Midbrain (tissue), 1 donor: Measurements from ENCODE around the gene CLTC.
"Not testable (repeated sequence)": the region's sequence is repeated elsewhere in the genome, so short reads cannot be mapped to it uniquely, and the experiment has no call there.

Source experiments
- DNase-seq: peaks from one replicate; lab custom pipeline; 2025; lab: John Stamatoyannopoulos, UW

CLTC gene

DNA sequence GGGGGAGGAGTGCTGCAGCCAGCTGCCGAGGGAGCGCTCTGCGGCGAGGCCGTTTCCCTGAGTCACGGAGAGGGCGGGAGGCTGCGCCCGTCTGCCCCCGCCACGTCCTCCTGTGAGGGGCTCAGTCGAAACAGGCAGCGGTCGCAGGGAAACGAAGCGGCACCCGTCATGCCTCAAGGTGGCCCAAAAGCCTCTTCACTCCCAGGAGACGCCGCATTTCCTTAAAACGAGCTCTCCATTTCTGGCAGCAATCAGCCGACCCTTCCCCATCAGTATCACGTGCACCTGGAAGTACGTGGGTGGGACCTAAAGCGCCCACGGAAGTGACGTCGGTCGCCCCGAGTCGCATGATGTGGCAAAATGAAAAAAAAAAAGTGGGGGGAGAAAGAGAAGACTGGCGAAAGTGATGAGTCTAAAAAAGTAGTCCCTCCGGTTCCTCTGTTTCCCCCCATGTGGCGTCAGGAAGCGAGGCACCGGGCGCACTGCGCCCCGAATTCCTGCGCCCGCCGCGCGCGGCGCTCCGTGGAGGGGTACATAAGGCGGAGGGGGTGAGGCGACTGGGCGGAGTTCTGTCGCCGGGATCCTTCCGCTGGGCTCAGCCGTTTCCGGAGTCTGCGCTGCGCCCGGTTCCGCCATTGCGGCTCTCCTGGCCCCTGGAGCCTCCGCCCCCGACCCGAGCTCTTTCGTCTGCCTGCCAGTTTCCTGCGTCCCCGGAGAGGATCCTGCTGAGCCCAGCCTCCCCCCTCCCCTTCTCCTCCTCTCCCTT is at the start of gene CLTC:
CLTC (plus strand) TSS at position 598 of the 766 bp plus-strand sequence. CDS start 237 bp downstream, outside the sequence.
- DNase-seq: peak; percentile 97

DNA sequence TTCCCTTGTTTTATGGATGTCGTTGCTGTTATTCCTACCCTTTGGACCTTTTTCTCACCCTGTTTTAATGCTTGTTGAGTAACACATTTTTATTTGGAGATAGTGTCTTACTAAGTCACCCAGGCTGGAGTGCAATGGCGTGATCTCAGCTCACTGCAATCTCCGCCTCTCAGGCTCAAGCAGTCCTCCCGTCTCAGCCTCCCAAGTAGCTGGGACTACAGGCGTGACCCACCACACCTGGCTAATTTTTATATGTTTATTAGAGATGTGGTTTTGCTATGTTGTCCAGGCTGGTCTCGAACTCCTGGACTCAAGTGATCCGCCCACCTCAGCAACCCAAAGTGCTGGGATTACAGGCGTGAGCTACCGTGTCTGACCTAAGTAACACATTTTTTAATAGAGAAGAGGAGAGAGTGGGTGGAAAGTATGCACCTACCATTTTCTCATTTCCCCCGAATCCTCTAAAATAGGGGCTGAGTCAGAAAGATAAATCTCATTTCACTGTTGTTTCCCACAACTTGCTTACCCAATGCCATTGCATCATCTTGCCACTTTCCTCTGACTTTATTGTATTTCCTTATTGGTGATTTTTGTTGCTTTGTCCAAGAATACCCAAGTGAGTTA is 47.3 kb upstream of the CLTC start:
- DNase-seq: no peak

DNA sequence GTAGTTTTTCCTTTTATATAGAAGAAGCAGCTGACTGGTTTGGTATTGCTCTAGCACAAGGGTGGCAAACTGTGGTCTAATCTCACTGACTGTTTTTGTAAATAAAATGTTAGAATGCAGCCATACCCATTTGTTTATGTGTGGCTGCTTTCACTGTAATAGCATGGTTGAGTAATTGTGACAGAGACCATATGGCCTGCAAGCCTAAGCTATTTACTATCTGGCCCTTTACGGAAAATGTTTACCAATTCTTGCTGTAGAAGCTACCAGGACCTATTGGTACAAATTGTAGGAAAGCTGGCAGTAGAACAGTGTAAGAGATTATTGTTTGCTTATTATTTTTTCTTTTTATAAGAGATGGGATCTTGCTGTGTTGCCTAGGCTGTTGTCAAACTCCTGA is 35.5 kb upstream of the CLTC start:
- not testable (repeated sequence) for DNase-seq

DNA sequence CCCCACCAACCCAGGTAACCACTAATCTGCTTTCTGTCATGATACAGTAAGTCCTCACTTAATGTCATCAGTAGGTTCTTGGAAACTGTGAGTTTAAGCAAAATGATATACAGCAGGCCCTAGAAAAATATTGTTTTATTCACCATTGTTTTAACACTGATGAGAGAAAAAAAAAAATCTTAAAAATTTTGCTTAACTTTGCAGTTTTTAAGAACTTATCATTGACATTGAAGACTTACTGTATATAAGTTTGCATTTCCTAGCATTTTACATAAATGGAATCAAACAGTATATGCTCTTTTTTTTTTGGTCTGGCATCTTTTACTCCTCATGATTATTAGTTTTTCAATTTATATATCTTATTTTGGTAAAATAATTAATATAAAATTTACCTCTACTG is 19.5 kb upstream of the CLTC start:
- DNase-seq: no peak

DNA sequence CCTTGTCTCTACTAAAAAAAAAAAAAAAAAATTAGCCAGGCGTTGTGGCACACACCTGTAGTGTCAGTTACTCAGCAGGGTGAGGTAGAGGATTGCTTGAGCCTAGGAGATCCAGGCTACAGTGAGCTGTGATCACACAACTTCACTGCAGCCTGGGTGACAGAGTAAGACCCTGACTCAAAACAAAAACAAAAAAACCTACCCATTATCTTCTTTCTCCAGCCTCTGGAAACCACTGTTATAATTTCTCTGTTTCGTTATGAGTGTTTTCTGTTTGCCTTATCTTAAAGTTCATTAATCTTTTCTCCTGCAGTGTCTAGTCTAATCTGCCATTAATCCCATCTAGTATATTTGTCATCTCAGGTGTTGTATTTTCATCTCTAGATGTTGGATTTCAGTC is 18.6 kb upstream of the CLTC start:
- DNase-seq: no peak

DNA sequence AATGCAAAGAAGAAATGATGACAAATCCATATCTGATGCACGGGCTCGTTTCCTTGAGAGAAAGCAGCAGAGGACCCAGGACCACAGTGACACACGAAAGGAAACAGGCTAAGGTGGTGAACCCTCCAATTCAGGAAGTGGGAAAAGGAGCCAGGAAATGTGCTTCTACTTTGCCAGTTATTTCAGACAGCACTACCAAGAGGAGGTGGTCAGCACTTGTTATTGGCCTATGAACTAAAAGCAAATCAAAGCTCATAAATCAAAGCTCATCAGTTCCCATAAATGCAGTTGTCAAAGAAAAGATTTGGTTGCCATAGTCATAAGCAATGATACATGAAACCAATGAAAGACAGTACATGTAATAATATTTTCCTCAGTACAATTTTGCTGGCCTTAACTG is 12.6 kb upstream of the CLTC start:
- DNase-seq: no peak

DNA sequence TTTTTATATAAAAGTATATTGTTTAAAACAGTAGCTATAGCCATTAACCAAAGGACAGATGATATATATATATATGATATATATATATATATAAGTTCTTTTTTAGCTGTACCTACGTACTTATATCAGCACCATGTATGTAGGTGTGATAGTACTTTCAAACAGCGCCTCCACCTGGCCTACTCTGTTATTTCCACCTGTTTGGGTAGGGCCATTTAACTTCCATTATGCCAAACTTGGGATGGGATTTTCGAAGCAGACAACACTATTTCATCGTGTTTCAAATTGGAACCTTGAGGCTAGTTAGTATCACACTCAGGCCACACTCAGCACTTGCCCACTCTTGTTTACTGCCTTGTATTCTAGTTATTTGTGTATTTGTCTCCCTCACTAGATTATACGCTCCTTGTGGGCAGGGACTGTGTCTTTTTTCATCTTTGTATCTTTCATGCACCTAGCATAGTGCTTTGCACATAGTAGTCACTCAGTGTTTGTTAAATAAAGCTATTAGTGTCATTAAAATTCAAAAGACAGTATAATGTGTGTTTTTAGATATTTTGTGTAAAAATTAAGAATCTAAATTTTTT is 11.8 kb upstream of the CLTC start:
- no peak for DNase-seq

DNA sequence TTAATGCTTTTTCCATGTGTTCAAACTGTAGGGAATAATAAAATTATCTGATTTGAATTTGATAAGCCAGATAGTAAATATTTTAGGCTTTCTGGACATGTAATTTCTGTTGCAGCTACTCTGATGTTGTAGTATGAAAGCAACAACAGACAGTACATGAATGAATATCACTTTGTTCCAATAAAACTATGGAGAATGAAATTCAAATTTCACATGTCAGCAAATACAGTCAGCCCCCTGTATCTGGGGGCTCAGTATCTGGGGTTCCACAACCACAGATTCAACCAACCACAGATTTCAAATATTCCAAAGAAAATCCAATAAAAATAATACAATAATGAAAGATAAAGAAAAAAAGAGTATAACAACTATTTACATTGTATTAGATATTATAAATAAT is 8.2 kb upstream of the CLTC start:
- no peak for DNase-seq

DNA sequence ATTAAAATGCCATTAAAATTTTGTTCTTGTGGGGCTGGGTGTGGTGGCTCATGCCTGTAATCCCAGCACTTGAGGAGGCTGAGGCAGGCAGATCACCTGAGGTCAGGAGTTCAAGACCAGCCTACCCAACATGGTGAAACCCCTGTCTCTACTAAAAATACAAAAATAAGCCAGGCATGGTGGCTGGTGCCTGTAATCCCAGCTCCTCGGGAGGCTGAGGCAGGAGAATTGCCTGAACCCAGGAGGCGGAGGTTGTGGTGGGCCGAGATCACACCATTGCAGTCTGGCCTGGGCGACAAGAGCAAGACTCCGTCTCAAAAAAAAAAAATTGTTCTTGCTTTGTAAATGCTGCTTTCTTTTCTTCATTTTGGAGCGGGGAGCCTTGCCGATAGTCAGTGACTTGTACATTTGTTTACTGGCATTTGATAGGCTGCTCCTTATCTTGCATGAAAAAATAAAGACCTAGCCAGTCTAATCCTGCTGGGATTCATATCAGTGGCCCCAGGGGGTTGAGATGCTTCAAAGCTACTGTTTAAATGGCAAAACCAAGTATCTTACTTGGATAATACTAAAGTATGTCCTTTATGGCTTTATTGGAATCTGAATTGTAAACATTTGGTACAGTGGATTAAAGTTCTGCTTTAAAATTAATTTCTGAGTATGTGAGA is 3.3 kb upstream of the CLTC start:
- no peak for DNase-seq

DNA sequence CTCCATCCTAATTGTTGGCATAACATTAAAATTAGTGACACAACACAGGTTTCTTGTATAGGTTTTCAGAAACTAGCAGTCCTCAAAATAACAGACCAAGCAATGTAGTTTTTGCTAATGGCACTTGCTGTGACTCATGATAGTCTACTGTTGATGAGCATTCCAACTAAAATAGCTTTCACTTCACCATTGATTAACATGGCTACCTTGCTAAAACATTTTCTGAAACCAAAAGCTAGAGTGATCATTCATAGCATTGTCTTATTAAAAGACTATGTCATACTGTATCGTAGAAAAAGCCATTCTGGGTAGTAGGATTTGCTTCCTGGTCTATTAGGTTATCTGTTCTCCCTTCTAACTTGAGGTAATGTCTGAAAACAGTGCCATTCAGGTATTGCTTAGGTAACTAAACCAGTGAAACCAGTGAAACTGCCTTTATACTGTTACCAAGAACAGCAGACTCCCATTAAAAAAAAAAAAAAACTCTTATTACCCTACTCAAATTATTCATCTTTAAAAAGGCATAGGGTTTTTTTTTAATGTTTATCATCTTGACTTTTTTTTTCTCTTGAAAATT is 2.5 kb upstream of the CLTC start:
- DNase-seq: no peak

DNA sequence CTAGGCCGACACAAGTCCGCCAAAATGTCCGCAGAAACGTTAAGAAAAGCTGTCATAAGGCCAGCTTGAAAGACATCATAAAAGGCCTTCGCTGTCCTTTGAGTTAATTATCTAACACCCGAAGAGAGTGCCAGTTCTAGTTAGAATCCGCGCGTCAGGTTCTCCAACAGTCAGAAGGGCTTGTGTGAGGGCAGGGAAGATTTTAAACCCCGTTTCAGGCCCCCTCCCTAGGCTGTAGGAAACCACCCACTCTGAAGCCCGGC is 729 bp upstream of the CLTC start:
- no peak for DNase-seq

DNA sequence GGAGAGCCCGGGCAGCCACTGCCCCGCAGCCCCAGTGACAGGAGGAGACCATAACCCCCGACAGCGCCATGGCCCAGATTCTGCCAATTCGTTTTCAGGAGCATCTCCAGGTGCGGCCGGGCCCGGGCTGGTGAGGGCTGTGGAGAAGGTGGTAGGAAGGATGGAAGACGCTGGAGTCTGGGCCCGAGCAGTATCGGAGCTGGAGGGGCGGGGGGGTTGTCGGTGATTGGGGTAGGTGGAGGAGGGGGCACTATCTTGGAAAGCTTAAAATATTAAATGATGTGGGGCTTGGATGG is 317 bp downstream of the CLTC start:
- DNase-seq: peak; percentile 52

DNA sequence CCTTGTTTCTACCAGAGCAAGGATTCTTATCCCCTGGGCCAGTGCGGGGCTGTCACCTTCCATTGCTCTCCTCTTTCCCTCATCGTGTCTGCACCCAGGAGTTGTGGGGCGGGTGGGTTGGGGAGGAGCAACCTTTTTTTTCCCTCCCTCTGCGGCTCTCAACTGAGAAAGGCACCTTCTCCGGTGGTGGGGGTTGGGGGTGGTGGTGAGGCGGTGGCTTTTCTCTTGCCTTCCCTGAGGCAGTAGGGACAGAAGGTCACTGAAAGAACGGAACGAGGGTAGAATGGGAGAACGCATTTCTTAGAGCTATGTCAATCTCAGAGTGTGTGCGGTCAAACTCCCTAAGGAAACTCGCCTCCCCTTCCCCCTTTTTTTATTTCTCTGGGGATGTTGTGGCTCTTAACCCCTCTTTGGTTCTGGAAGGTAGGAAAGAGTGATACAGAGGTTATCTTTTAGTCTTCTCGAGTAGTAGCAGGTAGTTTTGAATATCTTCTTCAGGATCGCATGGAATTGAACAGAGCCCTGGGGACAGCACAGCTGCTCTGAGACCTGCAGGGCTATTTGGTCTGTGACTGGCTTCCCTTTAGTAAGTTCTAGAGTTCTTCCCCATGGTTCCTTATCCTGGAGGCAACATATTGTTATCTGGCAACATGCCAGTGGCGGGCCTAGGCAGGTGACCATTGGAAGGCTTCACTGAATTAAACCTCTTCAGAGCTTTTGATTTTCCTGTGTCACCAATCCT is 994 bp downstream of the CLTC start:
- peak; percentile 10 for DNase-seq

DNA sequence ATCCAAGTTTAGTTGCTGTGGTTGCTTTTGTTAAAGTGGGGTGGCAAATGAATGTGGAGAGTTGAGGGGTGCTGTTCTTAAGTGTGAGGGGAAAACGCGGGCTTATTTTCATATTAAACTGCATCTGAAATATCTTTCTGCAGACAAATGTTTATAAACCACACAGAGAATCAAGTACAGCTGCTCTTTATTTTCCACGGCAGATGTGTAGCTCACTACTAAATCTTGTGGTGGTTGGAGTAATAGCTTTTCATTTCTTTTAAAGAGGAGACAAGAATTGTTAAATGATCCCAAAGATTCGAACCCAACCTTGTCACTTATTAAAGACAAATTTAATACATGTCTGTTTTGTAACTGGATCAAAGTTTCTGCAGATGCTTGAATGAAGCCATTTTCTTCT is 2.1 kb downstream of the CLTC start:
- DNase-seq: no peak

DNA sequence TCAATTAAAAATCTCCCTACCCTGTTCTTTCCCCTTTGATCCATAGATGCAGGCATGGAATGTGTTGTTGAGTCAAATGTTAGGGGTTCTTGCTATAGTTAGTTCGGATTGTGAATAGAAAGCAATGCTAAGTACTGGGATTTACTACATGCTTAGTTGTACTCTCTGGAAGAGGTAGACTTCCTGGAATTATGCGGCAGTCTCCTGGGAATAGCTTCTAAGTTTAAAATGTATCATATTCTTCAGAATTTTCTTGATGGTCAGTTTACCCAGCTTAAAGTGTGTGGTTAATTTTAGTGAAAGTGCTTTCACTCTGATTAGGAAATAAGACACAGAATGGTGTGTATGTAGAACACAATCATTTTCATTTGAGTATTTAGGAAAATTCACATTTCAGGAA is 3.5 kb downstream of the CLTC start:
- no peak for DNase-seq

DNA sequence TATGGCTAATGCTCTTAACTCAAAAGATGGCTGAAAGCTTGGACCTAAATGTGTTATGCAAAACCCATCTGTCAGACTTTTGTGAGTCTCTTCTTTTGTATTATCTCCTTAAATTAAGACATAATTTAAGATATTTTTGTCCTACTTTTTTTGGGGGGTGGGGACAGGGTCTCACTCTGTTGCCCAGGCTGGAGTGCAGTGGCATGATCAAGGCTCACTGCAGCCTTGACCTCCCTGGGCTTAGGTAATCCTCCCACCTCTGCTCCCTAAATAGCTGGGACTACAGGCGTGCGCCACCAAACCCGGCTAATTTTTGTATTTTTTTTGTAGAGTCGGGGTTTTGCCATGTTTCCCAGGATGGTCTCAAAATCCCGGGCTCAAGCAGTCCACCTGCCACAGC is 7.1 kb downstream of the CLTC start:
- no peak for DNase-seq

DNA sequence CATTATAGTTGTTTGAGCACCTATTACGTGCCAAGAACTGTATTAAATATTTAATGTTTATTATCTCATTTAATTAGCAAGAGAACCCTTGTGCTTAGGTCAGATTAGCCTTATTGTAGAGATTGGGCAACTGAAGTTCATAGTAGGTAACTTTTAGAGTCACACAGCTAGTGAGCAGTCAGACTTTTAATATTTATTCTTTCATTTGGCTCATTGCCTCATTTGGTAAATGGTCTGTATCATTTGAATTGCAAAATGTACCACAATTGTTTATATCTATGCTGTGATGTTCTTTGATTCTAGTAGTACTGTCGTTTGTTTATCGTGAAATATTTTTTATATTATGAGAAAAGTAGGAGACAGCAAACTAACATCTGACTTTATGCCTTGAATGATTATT is 7.6 kb downstream of the CLTC start:
- no peak for DNase-seq

DNA sequence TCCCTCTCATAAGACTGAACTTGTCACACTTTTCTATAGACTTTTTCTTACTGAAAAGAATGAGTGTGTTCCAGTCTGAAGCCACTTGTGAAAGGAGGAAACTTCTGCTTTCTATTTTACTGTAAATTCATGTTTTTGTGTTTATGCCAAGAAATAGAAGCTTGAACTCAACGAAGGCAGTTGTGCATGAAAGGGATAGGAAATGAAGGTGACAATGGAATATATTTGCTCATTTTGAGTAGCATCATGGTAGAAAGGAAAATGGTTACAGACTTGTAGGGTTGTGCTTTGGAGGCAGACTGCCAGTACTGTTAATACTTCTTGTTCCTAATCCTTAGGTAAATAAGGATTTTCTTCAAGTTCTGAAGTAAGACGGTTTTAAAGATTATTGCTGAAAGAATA is 8.1 kb downstream of the CLTC start:
- DNase-seq: no peak

DNA sequence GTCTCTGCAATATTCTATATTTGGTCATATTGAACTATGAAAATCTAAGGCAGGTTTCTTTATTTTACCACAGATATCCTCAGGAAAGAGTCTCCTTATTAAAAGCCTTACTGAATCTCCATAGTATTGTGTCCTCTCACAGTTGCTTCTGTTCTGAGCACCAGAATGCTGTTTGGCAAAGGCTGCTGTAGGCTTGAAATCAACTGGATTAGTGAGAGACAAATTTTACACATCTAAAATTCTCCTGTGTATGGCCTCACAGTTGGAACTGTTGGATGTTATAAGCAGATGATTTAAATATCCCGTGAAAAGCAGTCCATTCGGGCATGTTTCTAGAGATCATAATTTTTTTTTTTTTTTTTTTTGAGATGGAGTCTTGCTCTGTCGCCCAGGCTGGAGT is 9.5 kb downstream of the CLTC start:
- no peak for DNase-seq

DNA sequence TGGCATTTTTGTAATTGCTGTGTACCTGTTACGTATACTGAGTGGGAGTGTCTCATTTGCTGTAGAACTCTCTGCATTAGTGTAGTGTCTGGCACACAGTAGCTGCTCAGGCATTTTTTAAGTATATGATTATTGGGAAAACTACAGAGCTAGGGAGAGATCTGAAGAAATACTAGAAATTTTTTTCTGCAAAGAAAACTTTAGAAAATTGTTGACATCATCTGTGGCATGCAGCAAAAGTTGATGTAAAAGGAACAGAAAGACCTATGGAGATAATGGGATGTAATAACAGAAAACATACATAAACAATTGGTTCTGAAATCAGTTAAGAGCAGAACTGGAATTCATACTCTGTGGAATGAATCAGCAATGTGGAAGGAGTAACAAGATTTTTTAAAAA is 11.6 kb downstream of the CLTC start:
- no peak for DNase-seq

DNA sequence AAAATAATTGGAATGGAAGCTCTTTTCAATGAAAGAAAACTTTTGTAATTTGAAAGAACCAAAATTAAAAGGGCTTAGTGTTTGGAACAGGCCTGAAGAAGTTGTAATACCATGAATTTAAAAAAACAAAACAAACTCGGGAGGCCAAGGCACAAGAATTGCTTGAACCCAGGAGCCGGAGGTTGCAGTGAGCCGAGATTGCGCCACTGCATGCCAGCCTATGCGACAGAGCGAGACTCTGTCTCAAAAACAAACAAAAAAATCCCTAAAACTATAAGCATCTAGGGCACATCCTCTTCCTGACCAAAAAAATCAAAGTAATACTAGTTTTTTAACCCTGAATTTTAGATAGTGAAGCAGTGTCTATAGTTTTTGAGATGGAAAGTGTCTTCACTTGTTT is 12.7 kb downstream of the CLTC start:
- no peak for DNase-seq

DNA sequence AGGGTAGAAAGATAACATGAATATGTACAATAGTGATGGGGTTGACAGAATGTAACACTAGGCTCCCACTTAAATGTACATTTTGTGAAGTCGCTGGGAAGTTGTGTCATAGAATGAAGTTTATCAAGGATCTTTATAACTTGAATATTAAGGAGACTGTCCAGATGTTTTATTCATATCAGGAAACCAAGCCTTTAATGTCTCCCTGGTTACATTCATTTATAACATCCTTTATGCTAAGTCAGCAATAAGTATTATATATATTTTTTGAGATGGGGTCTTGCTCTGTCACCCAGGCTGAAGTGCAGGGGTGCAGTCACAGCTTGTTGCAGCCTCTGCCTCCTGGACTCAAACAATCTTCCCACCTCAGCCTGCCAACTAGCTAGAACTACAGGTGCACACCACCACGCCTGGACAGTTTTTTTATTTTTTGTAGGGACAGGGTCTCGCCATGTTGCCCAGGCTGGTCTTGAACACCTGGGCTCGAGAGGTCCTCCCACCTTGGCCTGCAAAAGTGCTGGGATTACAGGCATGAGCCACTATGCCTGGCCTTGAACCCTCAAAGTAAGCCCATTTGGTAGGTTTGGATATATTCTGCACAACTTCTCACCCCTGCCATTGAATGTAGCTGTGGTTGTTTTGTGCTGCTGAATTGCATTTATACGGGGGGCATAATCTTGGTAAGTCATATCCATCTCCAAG is 14.1 kb downstream of the CLTC start:
- no peak for DNase-seq
